Measurements from ENCODE around the gene ARID1A. TPM values are rescaled to one million over a fixed set of nuclear protein-coding genes. Genes with fewer than 3 reads are reported as not detected.

Gene ARID1A
- total RNA-seq (2021; fragmentation: NEBNext Ultra II Directional; extraction: Animal tissue kit (Norgen Biotek cat#: 25700)) (103 and 105 TPM in 2 replicates), polyA plus RNA-seq (2011; rRNA removed) (52.1 and 86.7 TPM in 2 replicates), polyA minus RNA-seq (2011; rRNA and poly(A)+ RNA removed) (67.7 and 71.7 TPM in 2 replicates)
- 28.6 TPM for polyA plus RNA-seq (2011; cell fraction: cytosol; rRNA removed)
- polyA plus RNA-seq (2011; cell fraction: nucleus; rRNA removed), result 109 TPM
- polyA plus RNA-seq (2012, experiment 1 of 2), result 88.4 to 102 TPM (median 96.6 TPM) in 4 replicates
- 29.8 TPM for polyA plus RNA-seq (2012, experiment 2 of 2)
- polyA plus RNA-seq (2013, experiment 1 of 2), result 55.4 TPM
- 52.4 TPM for polyA plus RNA-seq (2013, experiment 2 of 2)
- polyA minus RNA-seq (2011; cell fraction: cytosol; rRNA and poly(A)+ RNA removed), result 90.5 TPM
- polyA minus RNA-seq (2011; cell fraction: nucleus; rRNA and poly(A)+ RNA removed), result 63.8 TPM
- long read RNA-seq, experiment 1, transcript ARID1A-217 (1 exons, 3,046 nt), result major isoform, 35 of 47 reads
- long read RNA-seq, experiment 1, partial matches to known transcripts, result 3 of 47 reads
- long read RNA-seq, experiment 1, other reads (novel, unspliced or antisense), result 9 of 47 reads
- long read RNA-seq, experiment 2, partial matches to known transcripts, result 0 of 1 reads
- long read RNA-seq, experiment 2, other reads (novel, unspliced or antisense), result 0 of 1 reads

DNA sequence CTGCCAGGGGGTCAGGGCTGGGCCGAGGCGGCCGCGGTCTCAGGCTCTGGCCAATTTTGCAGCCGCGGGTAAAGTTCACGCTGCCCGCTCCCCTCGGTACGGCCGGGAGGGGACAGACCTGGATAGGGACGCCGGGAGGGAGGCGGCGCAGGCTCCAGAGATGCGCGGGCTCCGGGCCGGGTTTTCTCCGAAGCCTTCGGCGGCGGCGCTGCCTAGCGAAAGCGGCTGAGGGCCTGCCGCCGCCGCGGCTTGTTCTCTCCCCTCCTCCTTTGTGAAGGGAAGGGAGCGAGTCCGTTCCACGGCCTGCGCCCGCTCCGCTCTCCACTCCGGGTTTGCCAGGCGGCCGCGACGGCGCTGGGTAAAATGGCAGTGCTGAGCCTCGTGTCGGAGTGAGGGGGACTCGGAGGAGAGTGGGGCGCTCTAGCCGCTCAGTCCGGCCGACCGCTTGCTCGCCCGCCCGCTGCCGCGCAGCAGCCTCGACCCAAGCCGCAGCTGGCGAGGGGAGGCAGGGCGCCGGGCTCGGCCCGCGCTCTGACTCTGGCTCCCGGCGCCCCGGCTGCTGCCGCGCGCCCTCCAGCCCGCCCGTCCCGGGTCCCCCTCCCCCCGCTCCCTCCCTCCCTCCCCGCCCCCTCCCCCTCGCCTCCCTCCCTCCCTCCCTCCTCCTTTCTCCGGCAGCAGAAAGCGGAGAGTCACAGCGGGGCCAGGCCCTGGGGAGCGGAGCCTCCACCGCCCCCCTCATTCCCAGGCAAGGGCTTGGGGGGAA, at the start of gene ARID1A:
Gene ARID1A (plus strand): TSS at position 660 of the 763 bp plus-strand sequence. CDS start 389 bp downstream, outside the sequence.
- no peak within 1 kb of the TSS for H2AFZ ChIP-seq (ENCODE audit: low read length)
- TF ChIP-seq KDM1A (IDR thresholded peaks at IDR 0.05; ENCODE audit: borderline replicate concordance, low read length), result peak; percentile 65; the same call in 1 of the 2 replicates
- peak; percentile 46; the same call in 1 of the 2 replicates for TF ChIP-seq BACH1 (IDR thresholded peaks at IDR 0.05; ENCODE audit: low read length)
- TF ChIP-seq PHF8 (conservative IDR thresholded peaks at IDR 0.05; ENCODE audit: low read depth, low read length), result peak; percentile 92
- TF ChIP-seq NRF1 (IDR thresholded peaks at IDR 0.05; ENCODE audit: low read depth, low read length), result no peak
- TF ChIP-seq RAD21 (IDR thresholded peaks at IDR 0.05 in 1 of 2, conservative IDR thresholded peaks at IDR 0.05 in 1 of 2; ENCODE audit: low read depth in 2 of 2, low read length in 2 of 2), result peak; percentile 6 to 13; a peak in 2 of 4 replicates
- TF ChIP-seq EZH2 (IDR thresholded peaks at IDR 0.05; ENCODE audit: low read depth, low read length, severe bottlenecking), result no peak
- peak; percentile 64; the same call in 1 of the 2 replicates for TF ChIP-seq CHD2 (IDR thresholded peaks at IDR 0.05; ENCODE audit: low read length)

More for the DNA sequence above, at the start of gene ARID1A:
- Histone ChIP-seq H3K14ac (ENCODE audit: insufficient read length) (no peak within 1 kb of the TSS), H3K18ac (ENCODE audit: extremely low read depth, low read length) (peak within 1 kb of the TSS; percentile 83), H3K56ac (replicated peaks; ENCODE audit: insufficient read length, low read depth, low read length) (peak within 1 kb of the TSS; percentile 75), H3K27ac (ENCODE audit: low read depth, low read length) (peak within 1 kb of the TSS; percentile 93), H4K5ac (ENCODE audit: insufficient read length, low read depth, low read length) (peak within 1 kb of the TSS; percentile 64), H3K4me3 (ENCODE audit: extremely low read depth in 1 of 4, insufficient read depth in 2 of 4, low read depth in 3 of 4, low read length in 4 of 4) (peak within 1 kb of the TSS; percentile 88 to 95 (median 92)), H2AK5ac (ENCODE audit: low read depth, low read length) (no peak within 1 kb of the TSS), H2BK12ac (ENCODE audit: low read depth, low read length) (no peak within 1 kb of the TSS), H2BK5ac (ENCODE audit: low read depth, low read length) (peak within 1 kb of the TSS; percentile 78), H4K91ac (replicated peaks; ENCODE audit: insufficient read length, low read length) (peak within 1 kb of the TSS; percentile 93), H3K27me3 (replicated peaks in 1 of 4; ENCODE audit: control insufficient read depth in 3 of 4, extremely low read depth in 1 of 4, insufficient read depth in 3 of 4, low read length in 3 of 4) (no peaks in the 10 kb centered on the region), H3K79me1 (ENCODE audit: low read depth, low read length) (0 out of 2 replicates have a peak, but pooled peaks cover 2% of the 10 kb centered on the region), H3K79me2 (ENCODE audit: control insufficient read depth in 1 of 2, insufficient read depth in 2 of 2, low read length in 2 of 2) (peaks cover 35 to 42% of the 10 kb centered on the region in 2 experiments), H3K4me1 (replicated peaks in 1 of 4; ENCODE audit: control insufficient read depth in 3 of 4, insufficient read depth in 4 of 4, low read length in 3 of 4) (peaks cover 14 to 19% (median 16%) of the 10 kb centered on the region in 4 experiments; a peak in 6 of 7 replicates), H3K36me3 (ENCODE audit: control insufficient read depth in 2 of 4, insufficient read depth in 4 of 4, low read length in 3 of 4) (peaks cover 0 to 5% (median 0%) of the 10 kb centered on the region in 4 experiments; a peak in 2 of 8 replicates), H3K23ac (ENCODE audit: insufficient read length) (no peak within 1 kb of the TSS), H2BK120ac (replicated peaks; ENCODE audit: low read depth, low read length) (no peak within 1 kb of the TSS), H3K23me2 (ENCODE audit: low read depth, low read length) (peaks cover 16% of the 10 kb centered on the region), H4K20me1 (replicated peaks in 1 of 2; ENCODE audit: control insufficient read depth in 1 of 2, insufficient read depth in 2 of 2, low read length in 2 of 2) (peaks cover 13 to 20% of the 10 kb centered on the region in 2 experiments), H3K4me2 (ENCODE audit: insufficient read depth in 1 of 2, low read depth in 2 of 2, low read length in 2 of 2) (peak within 1 kb of the TSS; percentile 87 to 94), H3K9ac (replicated peaks in 1 of 4; ENCODE audit: extremely low read depth in 1 of 4, low read depth in 3 of 4, low read length in 3 of 4) (peak within 1 kb of the TSS; percentile 85 to 98 (median 92)), H3K9me3 (ENCODE audit: insufficient read depth in 2 of 2, low read depth in 1 of 2, low read length in 1 of 2) (no peaks in the 10 kb centered on the region), H4K8ac (ENCODE audit: extremely low read depth, insufficient read depth, low read length) (peak within 1 kb of the TSS; percentile 95), H2BK20ac (ENCODE audit: low read length) (no peak within 1 kb of the TSS), H2BK15ac (ENCODE audit: low read length) (peak within 1 kb of the TSS; percentile 2; the same call in 1 of the 2 replicates), H3K4ac (replicated peaks; ENCODE audit: insufficient read length, low read depth, low read length) (no peak within 1 kb of the TSS)
- POLR2A ChIA-PET (ENCODE audit: partially characterized antibody), result interaction anchor here (1.2 to 14.4 kb wide), 8 partner anchors 9 to 278 kb away, joined by 5 to 256 read pairs (median 30); partner anchors contain the start of gene PIGV
- 1% methylated on average over 34 of the region's 80 CpGs; no CpG with 5 or more reads in 1 of the 2 experiments for WGBS, 2 experiments (ENCODE audit: extremely low coverage in 1 of 2, insufficient coverage in 1 of 2, insufficient read length in 1 of 2, insufficient replicate concordance in 2 of 2, low coverage in 1 of 2, low lambda C conversion rate in 2 of 2, missing lambda C conversion rate in 1 of 2)
- FAIRE-seq (no peak), DNase-seq (ENCODE audit: low read depth in 1 of 2, low spot score in 2 of 2) (peak; percentile 73 to 97)
- CTCF ChIA-PET (ENCODE audit: partially characterized antibody), result interaction anchor here (0.6 to 5.1 kb wide), 2 partner anchors 92 to 1197 kb away, joined by 3 to 41 read pairs; no protein-coding TSS in a partner anchor

Data from H1 (cell line).